Measurements from ENCODE around the gene USP54. TPM values are rescaled to one million over a fixed set of nuclear protein-coding genes. Genes with fewer than 3 reads are reported as not detected.

The USP54 gene
- total and polyA plus RNA-seq, 9 of the 15 experiments (the other 6 are each of a cell fraction or from before 2014, with no cell fraction given) = 3.8 to 40.1 (median 16.9) TPM

DNA sequence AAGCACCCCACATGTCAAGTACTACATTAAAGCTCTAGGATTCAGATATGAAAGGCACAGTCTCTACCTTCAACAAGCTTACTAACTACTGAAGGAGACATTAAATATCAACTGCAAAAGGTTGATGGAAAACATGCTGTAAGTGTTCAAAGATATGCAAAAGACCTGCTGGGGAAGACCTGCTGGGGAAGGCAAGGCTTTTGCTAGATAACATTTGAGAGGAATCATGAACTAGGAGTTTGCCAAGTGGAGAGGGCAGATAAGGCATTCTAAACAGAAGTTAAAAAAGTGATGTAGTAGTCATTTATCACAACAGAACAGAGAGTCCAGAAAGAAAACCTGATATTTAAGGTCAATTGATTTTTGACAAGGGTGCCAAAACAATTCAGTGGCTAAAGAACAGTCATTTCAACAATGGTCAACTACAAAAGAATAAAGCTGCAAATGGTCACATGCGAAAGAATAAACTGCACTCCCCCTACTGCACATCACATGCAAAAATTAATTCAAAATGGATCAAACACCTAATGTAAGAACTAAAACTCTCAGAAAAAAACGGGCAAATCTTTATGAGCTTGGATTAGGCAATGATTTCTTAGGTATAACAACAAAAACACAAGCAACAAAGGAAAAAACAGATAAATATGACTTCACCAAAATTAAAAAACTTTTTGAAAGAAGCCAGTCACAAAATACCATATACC, 134.8 kb downstream of the USP54 start (continued):
- 0 out of 2 replicates have a peak, but pooled peaks have one; percentile 14 for TF ChIP-seq SIN3B (IDR thresholded peaks at IDR 0.05; ENCODE audit: low read depth)
- TF ChIP-seq WHSC1 (IDR thresholded peaks at IDR 0.05; ENCODE audit: low read length) = no peak
- TF ChIP-seq NFRKB (IDR thresholded peaks at IDR 0.05; ENCODE audit: low read depth) = 0 out of 2 replicates have a peak, but pooled peaks have one; percentile 46
- no peak for TF ChIP-seq ZNF3 (CRISPR knock-in tag; IDR thresholded peaks at IDR 0.05)
- peak; percentile 86 for TF ChIP-seq NEUROD1 (IDR thresholded peaks at IDR 0.05; ENCODE audit: borderline replicate concordance, low read depth, low read length, partially characterized antibody)
- peak; percentile 24 for TF ChIP-seq ARHGAP35 (IDR thresholded peaks at IDR 0.05; ENCODE audit: partially characterized antibody)
- TF ChIP-seq ELF4 (CRISPR knock-in tag; IDR thresholded peaks at IDR 0.05) = peak; percentile 83
- TF ChIP-seq DPF2 (IDR thresholded peaks at IDR 0.05) = peak; percentile 100
- no peak for TF ChIP-seq ARID2 (IDR thresholded peaks at IDR 0.05)
- peak; percentile 19 for TF ChIP-seq FOS (IDR thresholded peaks at IDR 0.05; ENCODE audit: extremely low read depth, insufficient read length)
- no peak; the same call in 1 of the 2 replicates for TF ChIP-seq EZH2 (IDR thresholded peaks at IDR 0.05; ENCODE audit: borderline replicate concordance, low read depth, low read length)
- 0 out of 2 replicates have a peak, but pooled peaks have one; percentile 82 for TF ChIP-seq CBX5 (IDR thresholded peaks at IDR 0.05; ENCODE audit: borderline replicate concordance, low read depth)
- no peak for TF ChIP-seq ETS1 (conservative IDR thresholded peaks at IDR 0.05; ENCODE audit: control insufficient read depth, low read depth, low read length)
- TF ChIP-seq POLR3G (IDR thresholded peaks at IDR 0.05; ENCODE audit: extremely low read depth, insufficient read length, insufficient replicate concordance) = no peak
- no peak for TF ChIP-seq PPARD (CRISPR knock-in tag; IDR thresholded peaks at IDR 0.05)
- TF ChIP-seq PHF21A (IDR thresholded peaks at IDR 0.05; ENCODE audit: borderline replicate concordance, low read depth) = no peak
- TF ChIP-seq NR0B1 (IDR thresholded peaks at IDR 0.05; ENCODE audit: partially characterized antibody) = no peak
- TF ChIP-seq CGGBP1 (CRISPR knock-in tag; IDR thresholded peaks at IDR 0.05) = no peak; the same call in 1 of the 2 replicates
- no peak for TF ChIP-seq ZNF174 (CRISPR knock-in tag; IDR thresholded peaks at IDR 0.05)
- TF ChIP-seq MAFK (IDR thresholded peaks at IDR 0.05; ENCODE audit: low read length) = peak; percentile 66
- no peak for TF ChIP-seq HCFC1 (IDR thresholded peaks at IDR 0.05; ENCODE audit: low read depth, low read length)
- TF ChIP-seq YY1 (IDR thresholded peaks at IDR 0.05; ENCODE audit: borderline replicate concordance in 1 of 3, control insufficient read depth in 1 of 3, extremely low read depth in 1 of 3, insufficient read depth in 3 of 3, insufficient read length in 1 of 3, insufficient replicate concordance in 2 of 3, low read depth in 1 of 3, low read length in 2 of 3) = no peak
- peak; percentile 85; the same call in 1 of the 2 replicates for TF ChIP-seq ARID3A (IDR thresholded peaks at IDR 0.05; ENCODE audit: borderline replicate concordance, low read depth, low read length)
- peak; percentile 99 for TF ChIP-seq KDM1A (IDR thresholded peaks at IDR 0.05)
- TF ChIP-seq ZNF175 (CRISPR knock-in tag; IDR thresholded peaks at IDR 0.05; ENCODE audit: low read depth) = peak; percentile 93

All from K562 (cell line).